Vagina (tissue), 2 donors: ENCODE measurements around the gene GLIPR2. TPM values are rescaled to one million over a fixed set of nuclear protein-coding genes. Genes with fewer than 3 reads are reported as not detected.

ENCODE experiments used
- DNase-seq, 2 donors: peaks; one replicate each; pipeline ENCODE4 v3.0.0-alpha.2; 2017; ENCODE audit errors: extremely low spot score in 2 of 2
- H3K27ac ChIP-seq: fragments of 200-600 bp; sonication (generic); one replicate; pipeline ENCODE4 v1.5.1; 2019
- H3K27me3 ChIP-seq: fragments of 200-600 bp; sonication (generic); one replicate; pipeline ENCODE4 v1.5.1; 2019
- H3K36me3 ChIP-seq, 2 donors: fragments of 200-600 bp; sonication (generic); one replicate each; pipeline ENCODE4 v1.5.1; 2017 to 2019
- H3K4me1 ChIP-seq: fragments of 200-600 bp; sonication (generic); one replicate; pipeline ENCODE4 v1.5.1; 2019
- H3K4me3 ChIP-seq, 2 donors: fragments of 200-600 bp; sonication (generic); 1 replicate in 1 of 2; 2 replicates in 1 of 2; pipeline ENCODE4 v1.5.1; 2016 to 2019
- H3K9me3 ChIP-seq: fragments of 200-600 bp; sonication (generic); one replicate; pipeline ENCODE4 v1.5.1; 2019
- POLR2A ChIP-seq, 2 donors: fragments of 450-650 bp; IDR thresholded peaks; one replicate each; pipeline ENCODE4 v1.6.1; 2017; ENCODE audit warnings: antibody characterized with exemption in 2 of 2, mild to moderate bottlenecking in 2 of 2, moderate library complexity in 2 of 2
- POLR2AphosphoS5 ChIP-seq, 2 donors: sonication (generic); formaldehyde crosslinking; IDR thresholded peaks; one replicate each; pipeline ENCODE4 v1.9.0; 2017; ENCODE audit warnings: antibody characterized with exemption in 2 of 2, mild to moderate bottlenecking in 2 of 2, low read depth in 1 of 2; ENCODE audit not compliant: insufficient read depth in 1 of 2
- intact Hi-C: fragments of 100-400 bp; cut with DNase I; formaldehyde crosslinking; loops from one replicate; pipeline ENCODE4 v1.15.1; 2023
- total RNA-seq: library from RNA; depleted of rRNA; stranded (reverse); fragments of >200 nt; gene quantifications from one replicate; pipeline ENCODE4 v1.2.3, GENCODE V29; 2016
- TF ChIP-seq, protein P1 (sequence below), 3 experiments: fragments of 450-650 bp in 2 of 3; fragments of 200-600 bp in 1 of 3; sonication (generic) in 1 of 3; IDR thresholded peaks; one replicate each; pipeline ENCODE4 v1.5.1; 2017 to 2019; ENCODE audit warnings: antibody characterized with exemption in 3 of 3, mild to moderate bottlenecking in 2 of 3, moderate library complexity in 2 of 3

Gene GLIPR2
- total RNA-seq, 1 donor from 2014 or later, result 34.9 TPM

DNA sequence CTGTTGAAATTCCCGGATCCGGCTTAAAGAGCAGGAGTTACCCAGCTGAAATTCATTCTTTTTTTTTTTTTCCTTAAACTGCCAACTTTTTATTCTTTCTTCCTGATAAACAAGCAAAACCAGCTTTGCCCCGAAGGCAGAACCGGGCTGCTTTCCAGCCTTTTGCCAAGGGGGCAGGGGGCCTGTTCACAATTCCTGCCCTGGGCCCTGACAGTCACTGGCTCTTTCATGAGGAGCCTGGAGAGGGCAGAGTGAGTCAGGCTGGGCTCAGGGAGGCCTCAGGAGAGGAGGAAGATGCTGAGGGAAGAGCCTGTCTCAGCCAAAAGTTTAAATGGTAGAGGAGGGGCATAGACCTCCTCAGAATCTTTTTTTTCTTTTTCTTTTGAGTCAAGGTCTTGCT, 4.8 kb downstream of the GLIPR2 start:
- TF ChIP-seq POLR2A (IDR thresholded peaks at IDR 0.05) (no peak), POLR2AphosphoS5 (IDR thresholded peaks at IDR 0.05; ENCODE audit: insufficient read depth in 1 of 2, low read depth in 1 of 2) (no peak)
- TF ChIP-seq, protein P1, sequence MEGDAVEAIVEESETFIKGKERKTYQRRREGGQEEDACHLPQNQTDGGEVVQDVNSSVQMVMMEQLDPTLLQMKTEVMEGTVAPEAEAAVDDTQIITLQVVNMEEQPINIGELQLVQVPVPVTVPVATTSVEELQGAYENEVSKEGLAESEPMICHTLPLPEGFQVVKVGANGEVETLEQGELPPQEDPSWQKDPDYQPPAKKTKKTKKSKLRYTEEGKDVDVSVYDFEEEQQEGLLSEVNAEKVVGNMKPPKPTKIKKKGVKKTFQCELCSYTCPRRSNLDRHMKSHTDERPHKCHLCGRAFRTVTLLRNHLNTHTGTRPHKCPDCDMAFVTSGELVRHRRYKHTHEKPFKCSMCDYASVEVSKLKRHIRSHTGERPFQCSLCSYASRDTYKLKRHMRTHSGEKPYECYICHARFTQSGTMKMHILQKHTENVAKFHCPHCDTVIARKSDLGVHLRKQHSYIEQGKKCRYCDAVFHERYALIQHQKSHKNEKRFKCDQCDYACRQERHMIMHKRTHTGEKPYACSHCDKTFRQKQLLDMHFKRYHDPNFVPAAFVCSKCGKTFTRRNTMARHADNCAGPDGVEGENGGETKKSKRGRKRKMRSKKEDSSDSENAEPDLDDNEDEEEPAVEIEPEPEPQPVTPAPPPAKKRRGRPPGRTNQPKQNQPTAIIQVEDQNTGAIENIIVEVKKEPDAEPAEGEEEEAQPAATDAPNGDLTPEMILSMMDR (IDR thresholded peaks at IDR 0.05), result peak in 2 of 3 experiments; percentile 10 to 24
- no peak for DNase-seq
- Histone ChIP-seq H3K9me3 (no peaks in the 10 kb centered on the region), H3K4me3 (no peak overlapping the region), H3K27ac (peak overlapping the region; percentile 88), H3K4me1 (peaks cover 82% of the 10 kb centered on the region), H3K36me3 (no peaks in the 10 kb centered on the region), H3K27me3 (no peaks in the 10 kb centered on the region)
- intact Hi-C loops, result no loop called here

DNA sequence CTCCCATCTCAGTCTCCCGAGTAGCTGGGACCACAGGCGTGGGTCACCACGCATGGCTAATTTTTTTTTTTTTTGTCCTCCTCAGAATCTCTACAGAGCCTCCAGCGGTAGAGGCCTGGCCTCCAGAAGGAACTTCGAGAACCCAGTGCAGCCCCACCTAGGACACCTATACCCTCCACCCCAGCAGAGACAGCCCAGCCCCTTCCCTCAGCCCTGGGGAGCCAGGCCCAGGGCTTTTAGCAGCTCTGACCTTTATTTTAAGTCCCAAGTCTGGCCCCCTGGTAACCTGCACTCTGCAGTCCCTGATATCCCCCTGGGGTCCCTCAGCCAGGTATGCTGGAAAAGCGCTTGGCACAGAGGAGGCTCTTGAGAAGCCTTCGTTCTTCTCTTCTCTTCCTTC, 5.2 kb downstream of the GLIPR2 start:
- Histone ChIP-seq H3K4me1 (peaks cover 80% of the 10 kb centered on the region), H3K27ac (peak overlapping the region; percentile 88), H3K9me3 (no peaks in the 10 kb centered on the region), H3K4me3 (no peak overlapping the region), H3K27me3 (no peaks in the 10 kb centered on the region), H3K36me3 (no peaks in the 10 kb centered on the region)
- DNase-seq, result no peak
- intact Hi-C loops, result loop anchor here (2.0 kb wide), 1 partner anchor 25 kb away; no protein-coding TSS in a partner anchor
- TF ChIP-seq, protein P1 (IDR thresholded peaks at IDR 0.05), result no peak
- TF ChIP-seq POLR2AphosphoS5 (IDR thresholded peaks at IDR 0.05; ENCODE audit: insufficient read depth in 1 of 2, low read depth in 1 of 2) (no peak), POLR2A (IDR thresholded peaks at IDR 0.05) (no peak)

DNA sequence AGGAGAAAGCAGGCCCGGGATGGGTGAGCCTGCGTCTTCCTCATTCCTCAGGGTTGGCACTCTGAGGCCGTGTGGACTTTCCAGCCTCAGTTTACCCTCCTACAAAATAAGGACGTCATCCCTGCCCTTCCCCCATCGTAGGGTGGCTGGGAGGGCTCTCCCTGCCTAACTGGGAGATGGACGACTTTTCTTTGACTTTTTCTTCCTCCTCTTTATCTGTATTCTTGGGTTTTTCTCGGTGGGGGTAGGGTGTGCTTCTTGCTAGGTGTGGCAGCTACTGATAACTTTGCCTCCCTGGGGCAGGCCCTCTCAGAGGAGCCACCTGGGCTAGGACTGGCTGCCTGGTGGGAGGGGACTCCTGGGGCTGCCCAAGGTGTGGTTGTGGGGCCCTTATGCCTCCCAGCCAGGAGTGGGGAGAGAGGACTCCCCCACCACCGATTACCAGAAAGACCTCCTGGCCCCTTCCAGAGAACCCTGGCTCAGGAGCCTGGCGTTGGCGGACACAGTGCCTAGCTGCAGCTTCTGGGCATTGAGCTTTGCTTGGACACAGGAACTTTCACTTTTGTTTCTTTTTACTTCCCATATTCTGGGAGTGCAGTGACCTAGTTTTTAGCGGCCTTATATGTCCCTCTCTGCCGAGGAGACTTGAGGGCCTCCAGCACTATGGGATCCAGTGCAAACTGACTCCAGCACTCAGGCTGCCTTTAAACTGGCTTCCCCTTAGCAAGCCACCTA, 6.1 kb downstream of the GLIPR2 start:
- Histone ChIP-seq H3K9me3 (no peaks in the 10 kb centered on the region), H3K36me3 (no peaks in the 10 kb centered on the region), H3K4me3 (peak overlapping the region in 1 of 2 donors; percentile 41), H3K4me1 (peaks cover 79% of the 10 kb centered on the region), H3K27ac (peak overlapping the region; percentile 88), H3K27me3 (no peaks in the 10 kb centered on the region)
- intact Hi-C loops, result loop anchor here (2.0 kb wide), 1 partner anchor 24 kb away; no protein-coding TSS in a partner anchor
- TF ChIP-seq POLR2A (IDR thresholded peaks at IDR 0.05), result no peak
- no peak for TF ChIP-seq POLR2AphosphoS5 (IDR thresholded peaks at IDR 0.05; ENCODE audit: insufficient read depth in 1 of 2, low read depth in 1 of 2)
- TF ChIP-seq, protein P1 (IDR thresholded peaks at IDR 0.05), result no peak
- no peak for DNase-seq

DNA sequence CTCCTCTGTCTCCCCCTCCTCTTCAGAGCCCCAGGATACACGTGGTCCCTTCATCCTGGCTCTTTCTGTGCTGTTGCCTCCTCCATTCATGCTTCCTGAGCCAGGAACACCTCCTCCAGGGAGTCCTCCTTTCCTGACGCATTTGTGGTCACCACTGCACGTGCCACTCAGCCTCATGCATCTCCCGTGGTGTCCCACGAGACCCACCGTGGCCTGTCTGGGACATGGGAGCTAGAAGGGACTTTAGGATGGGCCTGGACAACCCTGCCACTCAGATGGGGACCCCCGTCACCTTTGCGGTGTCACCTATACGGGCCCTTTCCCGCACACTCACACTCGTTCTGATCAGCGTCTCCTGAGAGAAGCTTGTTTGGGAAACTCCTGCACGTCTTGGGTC, 6.7 kb downstream of the GLIPR2 start:
- peaks cover 79% of the 10 kb centered on the region for H3K4me1 ChIP-seq
- H3K36me3 ChIP-seq, result no peaks in the 10 kb centered on the region
- intact Hi-C loops, result loop anchor here (2.0 kb wide), 1 partner anchor 24 kb away; no protein-coding TSS in a partner anchor
- H3K27me3 ChIP-seq, result no peaks in the 10 kb centered on the region
- peak overlapping the region in 1 of 2 donors; percentile 41 for H3K4me3 ChIP-seq
- H3K9me3 ChIP-seq, result no peaks in the 10 kb centered on the region
- DNase-seq, result no peak
- TF ChIP-seq, protein P1 (IDR thresholded peaks at IDR 0.05), result no peak
- TF ChIP-seq POLR2AphosphoS5 (IDR thresholded peaks at IDR 0.05; ENCODE audit: insufficient read depth in 1 of 2, low read depth in 1 of 2) (no peak), POLR2A (IDR thresholded peaks at IDR 0.05) (no peak)
- H3K27ac ChIP-seq, result peak overlapping the region; percentile 88
